ENCODE data around the gene PAXX.

DNA sequence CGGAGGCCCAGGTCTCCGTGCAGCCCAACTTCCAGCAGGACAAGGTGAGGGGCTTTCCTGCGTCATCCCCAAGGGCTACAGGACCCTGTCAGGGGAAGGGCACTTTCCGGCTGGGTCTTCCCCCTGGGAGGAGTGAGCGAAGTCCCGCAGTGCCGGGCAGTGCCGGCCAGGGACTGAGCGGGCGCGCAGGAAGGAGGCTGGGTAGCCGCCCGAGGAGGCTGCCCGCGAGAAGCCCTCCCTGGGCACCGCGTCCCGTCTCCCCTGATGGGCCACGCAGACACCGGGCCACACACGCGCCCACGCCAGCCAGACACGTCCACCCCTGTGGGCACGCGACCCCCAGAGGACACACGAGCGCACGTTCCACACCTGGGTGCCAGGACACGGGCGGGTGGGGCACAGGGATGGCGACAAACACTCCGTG lies 14.6 kb upstream of the PAXX start:
- TF ChIP-seq, protein P1, sequence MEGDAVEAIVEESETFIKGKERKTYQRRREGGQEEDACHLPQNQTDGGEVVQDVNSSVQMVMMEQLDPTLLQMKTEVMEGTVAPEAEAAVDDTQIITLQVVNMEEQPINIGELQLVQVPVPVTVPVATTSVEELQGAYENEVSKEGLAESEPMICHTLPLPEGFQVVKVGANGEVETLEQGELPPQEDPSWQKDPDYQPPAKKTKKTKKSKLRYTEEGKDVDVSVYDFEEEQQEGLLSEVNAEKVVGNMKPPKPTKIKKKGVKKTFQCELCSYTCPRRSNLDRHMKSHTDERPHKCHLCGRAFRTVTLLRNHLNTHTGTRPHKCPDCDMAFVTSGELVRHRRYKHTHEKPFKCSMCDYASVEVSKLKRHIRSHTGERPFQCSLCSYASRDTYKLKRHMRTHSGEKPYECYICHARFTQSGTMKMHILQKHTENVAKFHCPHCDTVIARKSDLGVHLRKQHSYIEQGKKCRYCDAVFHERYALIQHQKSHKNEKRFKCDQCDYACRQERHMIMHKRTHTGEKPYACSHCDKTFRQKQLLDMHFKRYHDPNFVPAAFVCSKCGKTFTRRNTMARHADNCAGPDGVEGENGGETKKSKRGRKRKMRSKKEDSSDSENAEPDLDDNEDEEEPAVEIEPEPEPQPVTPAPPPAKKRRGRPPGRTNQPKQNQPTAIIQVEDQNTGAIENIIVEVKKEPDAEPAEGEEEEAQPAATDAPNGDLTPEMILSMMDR (conservative IDR thresholded peaks at IDR 0.05 in 1 of 2, IDR thresholded peaks at IDR 0.05 in 1 of 2; ENCODE audit: low read depth in 1 of 2, low read length in 2 of 2) = no peak
- TF ChIP-seq EZH2 (IDR thresholded peaks at IDR 0.05; ENCODE audit: low read length, missing control alignments) = no peak
